BJ (cell line): Measurements from ENCODE around the gene DLG2. TPM values are rescaled to one million over a fixed set of nuclear protein-coding genes. Genes with fewer than 3 reads are reported as not detected.

Experiments used
- CTCF ChIA-PET: fragments of 350-600 bp; formaldehyde crosslinking; extraction: SDS; loops from one replicate; lab custom pipeline; 2021; ENCODE audit warnings: antibody characterized with exemption, inconsistent platforms; lab: Yijun Ruan, JAX
- POLR2A ChIA-PET: fragments of 300-600 bp; sonication (Branson Sonifier 250); formaldehyde crosslinking; extraction: SDS; loops from one replicate; lab custom pipeline; 2021; ENCODE audit warnings: antibody characterized with exemption; lab: Charles Lee
- DNase-seq: peaks from one replicate; pipeline ENCODE4 v3.0.0-alpha.2; 2011; ENCODE audit warnings: low read depth
- H3K27me3 ChIP-seq: 2 replicates; pipeline ENCODE4 v1.6.0; 2011; ENCODE audit warnings: low read length; ENCODE audit not compliant: control insufficient read depth, insufficient read depth
- H3K36me3 ChIP-seq: 2 replicates; pipeline ENCODE4 v1.5.1; 2011; ENCODE audit warnings: low read length; ENCODE audit not compliant: control insufficient read depth, insufficient read depth
- H3K4me3 ChIP-seq: 2 replicates; pipeline ENCODE4 v1.5.1; 2011; ENCODE audit warnings: low read depth, mild to moderate bottlenecking, control low read depth, low read length
- polyA plus RNA-seq: library from polyadenylated mRNA; depleted of rRNA; stranded (reverse); fragments of >200 nt; gene quantifications from 2 replicates; pipeline ENCODE4 v1.2.3, GENCODE V29; 2011
- TF ChIP-seq, protein P1 (sequence below): IDR thresholded peaks from 2 replicates; pipeline ENCODE4 v1.5.1; 2011; ENCODE audit warnings: low read depth, mild to moderate bottlenecking, control low read depth, inconsistent platforms, low read length, moderate library complexity; ENCODE audit not compliant: insufficient read depth

The DLG2 gene
- polyA plus RNA-seq, 1 experiment = 0.28 TPM

DNA sequence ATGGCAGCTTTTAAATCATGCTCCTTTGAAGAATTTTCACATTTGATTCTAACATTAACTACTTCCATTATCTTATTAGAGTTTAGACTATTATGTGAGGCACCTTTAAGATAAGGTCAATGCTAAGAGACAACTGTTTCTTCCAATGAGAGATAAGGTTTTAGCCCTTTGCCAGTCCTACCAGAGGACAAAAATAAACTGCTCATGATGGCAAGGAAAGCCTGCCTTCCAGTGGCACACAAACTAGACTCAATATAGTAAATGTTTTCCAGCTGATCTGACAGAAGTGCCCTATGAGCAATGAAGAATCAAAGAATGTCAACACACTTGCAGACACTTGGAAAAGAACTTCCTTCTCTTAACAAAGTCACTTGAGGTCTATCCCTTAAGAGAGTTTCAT is 1188.6 kb downstream of the DLG2 start:
- ChIA-PET CTCF (no interaction called here), POLR2A (no interaction called here)
- no peak for DNase-seq
- H3K27me3 ChIP-seq = no peaks in the 10 kb centered on the region
- H3K4me3 ChIP-seq = no peak overlapping the region
- H3K36me3 ChIP-seq = no peaks in the 10 kb centered on the region
- TF ChIP-seq, protein P1, sequence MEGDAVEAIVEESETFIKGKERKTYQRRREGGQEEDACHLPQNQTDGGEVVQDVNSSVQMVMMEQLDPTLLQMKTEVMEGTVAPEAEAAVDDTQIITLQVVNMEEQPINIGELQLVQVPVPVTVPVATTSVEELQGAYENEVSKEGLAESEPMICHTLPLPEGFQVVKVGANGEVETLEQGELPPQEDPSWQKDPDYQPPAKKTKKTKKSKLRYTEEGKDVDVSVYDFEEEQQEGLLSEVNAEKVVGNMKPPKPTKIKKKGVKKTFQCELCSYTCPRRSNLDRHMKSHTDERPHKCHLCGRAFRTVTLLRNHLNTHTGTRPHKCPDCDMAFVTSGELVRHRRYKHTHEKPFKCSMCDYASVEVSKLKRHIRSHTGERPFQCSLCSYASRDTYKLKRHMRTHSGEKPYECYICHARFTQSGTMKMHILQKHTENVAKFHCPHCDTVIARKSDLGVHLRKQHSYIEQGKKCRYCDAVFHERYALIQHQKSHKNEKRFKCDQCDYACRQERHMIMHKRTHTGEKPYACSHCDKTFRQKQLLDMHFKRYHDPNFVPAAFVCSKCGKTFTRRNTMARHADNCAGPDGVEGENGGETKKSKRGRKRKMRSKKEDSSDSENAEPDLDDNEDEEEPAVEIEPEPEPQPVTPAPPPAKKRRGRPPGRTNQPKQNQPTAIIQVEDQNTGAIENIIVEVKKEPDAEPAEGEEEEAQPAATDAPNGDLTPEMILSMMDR = no peak

DNA sequence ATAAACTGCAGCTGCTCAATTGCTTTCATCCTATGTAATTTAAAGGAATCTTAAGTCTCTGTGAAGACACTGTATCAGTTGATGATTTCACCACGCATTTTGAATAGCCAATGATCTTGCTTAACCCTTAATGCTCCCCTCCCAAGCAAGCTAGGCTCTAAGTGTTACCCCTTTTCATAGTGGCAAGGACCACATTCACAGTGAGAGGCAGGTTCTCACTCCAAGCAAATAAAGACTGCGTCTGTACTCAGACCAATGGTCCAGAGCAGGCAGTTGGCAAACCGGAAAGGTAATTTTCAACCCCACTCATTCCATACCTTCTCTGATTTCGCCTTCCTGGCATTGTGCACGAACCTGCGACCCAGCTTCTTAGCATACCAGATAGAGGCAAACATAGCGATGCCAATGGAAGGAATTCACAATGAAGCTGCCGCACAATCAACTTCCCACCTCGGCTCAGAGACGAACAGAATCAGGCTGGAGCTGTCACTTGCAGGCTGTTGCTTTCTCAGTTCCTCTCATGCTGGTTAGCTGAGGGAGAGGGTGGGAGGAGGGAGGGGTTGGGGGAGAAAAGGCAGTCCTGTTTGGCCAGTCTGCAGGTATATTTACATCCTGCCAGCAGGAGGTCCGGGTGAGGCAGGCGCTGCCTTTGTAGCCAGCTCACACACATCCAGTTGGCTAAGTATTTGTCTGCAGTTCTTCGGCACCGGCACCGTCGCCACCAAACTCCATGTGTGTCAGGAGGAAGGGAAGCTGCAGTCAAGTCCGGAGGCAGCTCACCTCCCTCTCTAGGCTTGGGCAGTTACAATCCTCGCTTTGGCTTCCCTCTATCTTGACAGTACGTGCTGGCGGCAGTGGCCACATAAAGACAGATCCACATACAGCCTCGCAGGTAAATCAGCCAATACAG is 1189.8 kb downstream of the DLG2 start:
- Histone ChIP-seq H3K27me3 (no peaks in the 10 kb centered on the region), H3K36me3 (no peaks in the 10 kb centered on the region), H3K4me3 (no peak overlapping the region)
- CTCF ChIA-PET = no interaction called here
- TF ChIP-seq, protein P1 = no peak
- no peak for DNase-seq
- POLR2A ChIA-PET = no interaction called here

DNA sequence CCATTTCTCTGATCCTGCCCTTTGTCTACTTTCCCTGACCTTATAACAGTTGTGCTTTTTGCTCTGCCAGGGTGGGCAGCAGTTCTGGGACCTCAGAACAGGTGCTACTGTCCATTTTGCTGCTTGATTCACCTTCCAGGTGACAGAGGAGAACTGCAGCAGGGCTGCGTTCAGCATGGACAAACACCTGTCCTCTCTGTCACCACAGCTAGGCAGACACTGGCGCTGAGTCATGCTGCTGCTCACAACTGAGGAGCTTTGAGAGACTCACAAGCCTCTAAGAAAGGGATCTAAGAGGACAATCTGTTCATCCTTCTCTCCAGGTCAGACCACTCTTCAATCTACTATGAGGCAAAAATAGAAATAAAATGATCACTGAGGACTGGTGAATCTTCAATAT is 1196.5 kb downstream of the DLG2 start:
- POLR2A ChIA-PET = no interaction called here
- no peak for DNase-seq
- CTCF ChIA-PET = no interaction called here
- TF ChIP-seq, protein P1 = no peak
- no peaks in the 10 kb centered on the region for H3K27me3 ChIP-seq
- no peak overlapping the region for H3K4me3 ChIP-seq
- H3K36me3 ChIP-seq = no peaks in the 10 kb centered on the region

DNA sequence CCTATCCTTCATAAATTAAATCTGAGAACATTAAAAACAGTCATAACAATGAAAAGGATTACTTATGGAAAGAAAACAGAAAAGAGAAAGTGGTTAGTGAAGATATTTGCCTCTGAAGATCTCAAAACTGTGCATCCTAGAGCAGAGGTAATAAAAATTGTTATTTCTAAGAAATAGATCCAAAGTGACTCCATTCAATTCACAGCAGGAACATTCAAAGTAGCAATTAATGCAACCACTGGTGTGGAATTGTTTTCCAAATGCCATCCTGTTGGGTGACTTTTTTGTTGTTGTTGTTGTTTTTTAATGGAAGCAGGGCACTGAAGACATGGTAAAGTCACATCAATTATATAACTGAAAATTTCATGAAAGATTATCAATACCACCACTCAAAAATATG is 1201.5 kb downstream of the DLG2 start:
- ChIA-PET CTCF (no interaction called here), POLR2A (no interaction called here)
- no peak for DNase-seq
- TF ChIP-seq, protein P1 = no peak
- H3K4me3 ChIP-seq = no peak overlapping the region
- no peaks in the 10 kb centered on the region for H3K36me3 ChIP-seq
- H3K27me3 ChIP-seq = no peaks in the 10 kb centered on the region

DNA sequence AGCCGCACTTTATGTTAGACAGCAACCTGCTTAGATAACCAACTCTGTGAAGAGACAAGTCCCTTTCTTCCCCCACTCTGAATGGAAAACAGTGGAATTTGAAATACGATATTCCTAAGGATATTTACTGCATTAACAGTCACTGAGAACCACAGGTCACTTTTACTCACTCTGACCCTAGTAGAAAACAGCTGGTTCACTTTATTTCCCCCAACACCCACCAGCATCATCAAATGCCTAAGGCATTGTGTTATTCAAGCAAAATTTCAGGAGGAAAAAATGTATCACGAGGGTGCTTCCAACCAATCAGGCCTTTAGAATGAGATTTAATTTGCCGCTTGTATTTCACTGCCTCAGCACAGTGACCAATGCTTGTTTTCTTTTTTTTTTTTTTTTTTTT is 1206.9 kb downstream of the DLG2 start:
- TF ChIP-seq, protein P1 = no peak
- no peak for DNase-seq

More for the DNA sequence above, 1206.9 kb downstream of the DLG2 start:
- ChIA-PET CTCF (no interaction called here), POLR2A (no interaction called here)
- Histone ChIP-seq H3K27me3 (no peaks in the 10 kb centered on the region), H3K4me3 (no peak overlapping the region), H3K36me3 (no peaks in the 10 kb centered on the region)
